ENCODE measurements around the gene PBXIP1. TPM values are rescaled to one million over a fixed set of nuclear protein-coding genes. Genes with fewer than 3 reads are reported as not detected.

PBXIP1 gene
- total and polyA plus RNA-seq, 2 experiments from 2014 or later = 53.0 to 61.0 TPM

- no peaks in the 10 kb centered on the region for H3K9me2 ChIP-seq (replicated peaks; ENCODE audit: insufficient read depth)
- 4% methylated on average over 33 of the region's 37 CpGs for WGBS (ENCODE audit: low lambda C conversion rate, missing lambda C conversion rate)
- no peak overlapping the region for H2AFZ ChIP-seq
- no peaks in the 10 kb centered on the region for H3K36me3 ChIP-seq (replicated peaks; ENCODE audit: insufficient read depth, low read depth)
- H3K4me1 ChIP-seq (ENCODE audit: insufficient read depth) = peaks cover 29% of the 10 kb centered on the region
- peak overlapping the region; percentile 75 for H3K4me2 ChIP-seq
- TF ChIP-seq CTCF (IDR thresholded peaks at IDR 0.05; ENCODE audit: poor library complexity) = peak; percentile 38
- TF ChIP-seq EZH2 (IDR thresholded peaks at IDR 0.05; ENCODE audit: borderline replicate concordance) = no peak
- no peak for TF ChIP-seq EZH2phosphoT487 (IDR thresholded peaks at IDR 0.05; ENCODE audit: low read depth, severe bottlenecking, unreplicated experiment)
- H3K27me3 ChIP-seq = no peaks in the 10 kb centered on the region
- no peaks in the 10 kb centered on the region for H3K9me3 ChIP-seq (ENCODE audit: low read depth)
- H3K79me2 ChIP-seq = peaks cover 59% of the 10 kb centered on the region
- H4K20me1 ChIP-seq (ENCODE audit: insufficient read depth, poor library complexity, severe bottlenecking) = no peaks in the 10 kb centered on the region
- peak; percentile 99 for DNase-seq (ENCODE audit: low spot score)
- H3K27ac ChIP-seq = peak overlapping the region; percentile 96
- H3K4me3 ChIP-seq = peak overlapping the region; percentile 8
These were observed 17.6 kb upstream of the PBXIP1 start for GRCh38 chr1:154973344-154974101.

- peak overlapping the region; percentile 75 for H3K4me2 ChIP-seq
- H3K27me3 ChIP-seq = no peaks in the 10 kb centered on the region
- TF ChIP-seq EZH2phosphoT487 (IDR thresholded peaks at IDR 0.05; ENCODE audit: low read depth, severe bottlenecking, unreplicated experiment) (no peak), EZH2 (IDR thresholded peaks at IDR 0.05; ENCODE audit: borderline replicate concordance) (no peak), CTCF (IDR thresholded peaks at IDR 0.05; ENCODE audit: poor library complexity) (no peak)
- 9% methylated on average over 18 of the region's 18 CpGs for WGBS (ENCODE audit: low lambda C conversion rate, missing lambda C conversion rate)
- no peaks in the 10 kb centered on the region for H3K9me2 ChIP-seq (replicated peaks; ENCODE audit: insufficient read depth)
- H3K9me3 ChIP-seq (ENCODE audit: low read depth) = no peaks in the 10 kb centered on the region
- peaks cover 29% of the 10 kb centered on the region for H3K4me1 ChIP-seq (ENCODE audit: insufficient read depth)
- H3K79me2 ChIP-seq = peaks cover 59% of the 10 kb centered on the region
- peak; percentile 92 for DNase-seq (ENCODE audit: low spot score)
- H2AFZ ChIP-seq = no peak overlapping the region
- H3K4me3 ChIP-seq = no peak overlapping the region
- peak overlapping the region; percentile 96 for H3K27ac ChIP-seq
- H4K20me1 ChIP-seq (ENCODE audit: insufficient read depth, poor library complexity, severe bottlenecking) = no peaks in the 10 kb centered on the region
- no peaks in the 10 kb centered on the region for H3K36me3 ChIP-seq (replicated peaks; ENCODE audit: insufficient read depth, low read depth)
These were observed 16.8 kb upstream of the PBXIP1 start for GRCh38 chr1:154972517-154973343.

GRCh38 chr1:154972213-154972516 lies 16.3 kb upstream of the PBXIP1 start:
- 39% methylated on average over 3 of the region's 3 CpGs for WGBS (ENCODE audit: low lambda C conversion rate, missing lambda C conversion rate)
- Histone ChIP-seq H3K79me2 (peaks cover 58% of the 10 kb centered on the region), H3K36me3 (replicated peaks; ENCODE audit: insufficient read depth, low read depth) (no peaks in the 10 kb centered on the region), H3K9me3 (ENCODE audit: low read depth) (no peaks in the 10 kb centered on the region), H3K4me2 (peak overlapping the region; percentile 75), H3K4me1 (ENCODE audit: insufficient read depth) (peaks cover 29% of the 10 kb centered on the region), H3K4me3 (no peak overlapping the region), H3K27me3 (no peaks in the 10 kb centered on the region), H3K27ac (peak overlapping the region; percentile 96), H2AFZ (no peak overlapping the region), H4K20me1 (ENCODE audit: insufficient read depth, poor library complexity, severe bottlenecking) (no peaks in the 10 kb centered on the region), H3K9me2 (replicated peaks; ENCODE audit: insufficient read depth) (no peaks in the 10 kb centered on the region)
- TF ChIP-seq CTCF (IDR thresholded peaks at IDR 0.05; ENCODE audit: poor library complexity) (no peak), EZH2phosphoT487 (IDR thresholded peaks at IDR 0.05; ENCODE audit: low read depth, severe bottlenecking, unreplicated experiment) (no peak), EZH2 (IDR thresholded peaks at IDR 0.05; ENCODE audit: borderline replicate concordance) (no peak)
- DNase-seq (ENCODE audit: low spot score) = no peak

Data from hepatocyte (in vitro differentiated cells).